OCI-LY3 (cell line): ENCODE data around the gene POFUT1.

Experiments
- EZH2phosphoT487 ChIP-seq: fragments of 200-600 bp; shearing (Covaris generic); IDR thresholded peaks from 2 replicates; pipeline ENCODE4 v1.6.1; 2018; ENCODE audit warnings: antibody characterized with exemption, mixed run types, low read depth
- TF ChIP-seq, protein P1 (sequence below): fragments of 200-600, 300-600 bp; sonication (generic); IDR thresholded peaks from 2 replicates; pipeline ENCODE4 v1.5.1; 2014; ENCODE audit warnings: antibody characterized with exemption, low read length, low read depth

GRCh38 chr20:32231847-32232246 is 24.2 kb downstream of the POFUT1 start:
- TF ChIP-seq, protein P1, sequence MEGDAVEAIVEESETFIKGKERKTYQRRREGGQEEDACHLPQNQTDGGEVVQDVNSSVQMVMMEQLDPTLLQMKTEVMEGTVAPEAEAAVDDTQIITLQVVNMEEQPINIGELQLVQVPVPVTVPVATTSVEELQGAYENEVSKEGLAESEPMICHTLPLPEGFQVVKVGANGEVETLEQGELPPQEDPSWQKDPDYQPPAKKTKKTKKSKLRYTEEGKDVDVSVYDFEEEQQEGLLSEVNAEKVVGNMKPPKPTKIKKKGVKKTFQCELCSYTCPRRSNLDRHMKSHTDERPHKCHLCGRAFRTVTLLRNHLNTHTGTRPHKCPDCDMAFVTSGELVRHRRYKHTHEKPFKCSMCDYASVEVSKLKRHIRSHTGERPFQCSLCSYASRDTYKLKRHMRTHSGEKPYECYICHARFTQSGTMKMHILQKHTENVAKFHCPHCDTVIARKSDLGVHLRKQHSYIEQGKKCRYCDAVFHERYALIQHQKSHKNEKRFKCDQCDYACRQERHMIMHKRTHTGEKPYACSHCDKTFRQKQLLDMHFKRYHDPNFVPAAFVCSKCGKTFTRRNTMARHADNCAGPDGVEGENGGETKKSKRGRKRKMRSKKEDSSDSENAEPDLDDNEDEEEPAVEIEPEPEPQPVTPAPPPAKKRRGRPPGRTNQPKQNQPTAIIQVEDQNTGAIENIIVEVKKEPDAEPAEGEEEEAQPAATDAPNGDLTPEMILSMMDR, result no peak
- TF ChIP-seq EZH2phosphoT487, result no peak
